MM.1S (cell line): ENCODE results near the gene SERPINB7.

Experiments used
- DNase-seq: peaks from one replicate; pipeline ENCODE4 v3.0.0-alpha.2; 2015
- H2AFZ ChIP-seq: fragments of 300-600 bp; sonication (generic); 2 replicates; pipeline ENCODE4 v1.6.0; 2016; ENCODE audit warnings: antibody characterized with exemption, low read length
- H3F3A ChIP-seq: fragments of 300-600 bp; sonication (generic); 2 replicates; pipeline ENCODE4 v1.6.1; 2016; ENCODE audit warnings: mild to moderate bottlenecking, antibody characterized with exemption, low read length, moderate library complexity, mixed read lengths; ENCODE audit not compliant: insufficient read depth
- H3K27ac ChIP-seq: fragments of 300-600 bp; sonication (generic); 2 replicates; pipeline ENCODE4 v1.5.1; 2016; ENCODE audit warnings: mild to moderate bottlenecking, low read length
- H3K27me3 ChIP-seq: fragments of 300-600 bp; sonication (generic); replicated peaks from 2 replicates; pipeline ENCODE4 v1.6.0; 2016; ENCODE audit warnings: low read length; ENCODE audit not compliant: insufficient read depth
- H3K36me3 ChIP-seq: fragments of 300-600 bp; sonication (generic); replicated peaks from 2 replicates; pipeline ENCODE4 v1.6.1; 2016; ENCODE audit warnings: mild to moderate bottlenecking, low read length, mixed read lengths; ENCODE audit not compliant: insufficient read depth
- H3K4me1 ChIP-seq: fragments of 300-600 bp; sonication (generic); 2 replicates; pipeline ENCODE4 v1.6.1; 2016; ENCODE audit warnings: low read length, mixed read lengths
- H3K4me2 ChIP-seq: fragments of 300-600 bp; sonication (generic); 2 replicates; pipeline ENCODE4 v1.6.0; 2016; ENCODE audit warnings: low read depth, low read length
- H3K4me3 ChIP-seq: fragments of 300-600 bp; sonication (generic); 2 replicates; pipeline ENCODE4 v1.5.1; 2016; ENCODE audit warnings: low read length, mixed read lengths
- H3K79me2 ChIP-seq: fragments of 300-600 bp; sonication (generic); 2 replicates; pipeline ENCODE4 v1.6.1; 2016; ENCODE audit warnings: mixed run types, low read length, mixed read lengths
- H3K9ac ChIP-seq: fragments of 300-600 bp; sonication (generic); 2 replicates; pipeline ENCODE4 v1.6.1; 2016; ENCODE audit warnings: low read length, mixed read lengths
- H3K9me2 ChIP-seq: fragments of 300-600 bp; sonication (generic); replicated peaks from 2 replicates; pipeline ENCODE4 v1.6.1; 2016; ENCODE audit warnings: mild to moderate bottlenecking, low read length, mixed read lengths; ENCODE audit not compliant: insufficient read depth
- H3K9me3 ChIP-seq: fragments of 300-600 bp; sonication (generic); replicated peaks from 2 replicates; pipeline ENCODE4 v1.6.1; 2016; ENCODE audit warnings: mild to moderate bottlenecking, low read length, mixed read lengths; ENCODE audit not compliant: insufficient read depth
- H4K20me1 ChIP-seq: fragments of 300-600 bp; sonication (generic); 2 replicates; pipeline ENCODE4 v1.6.1; 2016; ENCODE audit warnings: mild to moderate bottlenecking, low read length, moderate library complexity, mixed read lengths; ENCODE audit not compliant: insufficient read depth
- EZH2 ChIP-seq: fragments of 300-600 bp; sonication (generic); optimal IDR thresholded peaks from 2 replicates; pipeline ENCODE3; 2017; ENCODE audit warnings: low read depth, mild to moderate bottlenecking, antibody characterized with exemption, low read length, mixed read lengths
- EZH2phosphoT487 ChIP-seq: fragments of 300-600 bp; sonication (generic); IDR thresholded peaks from 2 replicates; pipeline ENCODE4 v1.6.1; 2018; ENCODE audit warnings: antibody characterized with exemption, low read length
- TF ChIP-seq, protein P1 (sequence below): fragments of 300-600 bp; sonication (generic); IDR thresholded peaks from 2 replicates; pipeline ENCODE4 v1.5.1; 2016; ENCODE audit warnings: antibody characterized with exemption, low read length, mixed read lengths

Gene SERPINB7

DNA sequence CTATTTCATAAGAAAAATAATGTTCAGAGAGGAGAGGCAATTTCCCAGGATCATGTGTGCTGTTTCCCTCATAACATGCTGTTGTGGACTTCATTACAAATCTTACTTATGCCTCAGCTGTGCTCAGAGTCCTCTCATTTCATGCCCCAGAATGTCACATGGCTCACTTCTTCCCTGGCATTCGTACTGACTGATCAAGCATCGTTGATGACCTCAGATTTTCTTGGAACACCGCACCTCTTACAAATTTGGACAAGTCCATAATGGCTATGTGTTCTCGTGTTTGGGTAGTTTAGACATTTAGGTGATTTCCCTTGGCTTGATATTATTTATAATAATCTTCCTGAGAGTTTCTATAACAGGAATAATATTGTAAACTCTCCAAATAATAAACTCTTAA, 32.9 kb downstream of the SERPINB7 start:
- Histone ChIP-seq H3K4me1 (peaks cover 2% of the 10 kb centered on the region), H2AFZ (no peak overlapping the region), H3K79me2 (no peaks in the 10 kb centered on the region), H3K27me3 (no peaks in the 10 kb centered on the region), H4K20me1 (no peaks in the 10 kb centered on the region), H3K9ac (no peak overlapping the region), H3F3A (no peaks in the 10 kb centered on the region), H3K4me2 (no peak overlapping the region), H3K4me3 (no peak overlapping the region), H3K36me3 (no peaks in the 10 kb centered on the region), H3K27ac (no peak overlapping the region), H3K9me3 (no peaks in the 10 kb centered on the region), H3K9me2 (no peaks in the 10 kb centered on the region)
- no peak for DNase-seq
- TF ChIP-seq EZH2phosphoT487 (no peak), EZH2 (no peak)
- TF ChIP-seq, protein P1, sequence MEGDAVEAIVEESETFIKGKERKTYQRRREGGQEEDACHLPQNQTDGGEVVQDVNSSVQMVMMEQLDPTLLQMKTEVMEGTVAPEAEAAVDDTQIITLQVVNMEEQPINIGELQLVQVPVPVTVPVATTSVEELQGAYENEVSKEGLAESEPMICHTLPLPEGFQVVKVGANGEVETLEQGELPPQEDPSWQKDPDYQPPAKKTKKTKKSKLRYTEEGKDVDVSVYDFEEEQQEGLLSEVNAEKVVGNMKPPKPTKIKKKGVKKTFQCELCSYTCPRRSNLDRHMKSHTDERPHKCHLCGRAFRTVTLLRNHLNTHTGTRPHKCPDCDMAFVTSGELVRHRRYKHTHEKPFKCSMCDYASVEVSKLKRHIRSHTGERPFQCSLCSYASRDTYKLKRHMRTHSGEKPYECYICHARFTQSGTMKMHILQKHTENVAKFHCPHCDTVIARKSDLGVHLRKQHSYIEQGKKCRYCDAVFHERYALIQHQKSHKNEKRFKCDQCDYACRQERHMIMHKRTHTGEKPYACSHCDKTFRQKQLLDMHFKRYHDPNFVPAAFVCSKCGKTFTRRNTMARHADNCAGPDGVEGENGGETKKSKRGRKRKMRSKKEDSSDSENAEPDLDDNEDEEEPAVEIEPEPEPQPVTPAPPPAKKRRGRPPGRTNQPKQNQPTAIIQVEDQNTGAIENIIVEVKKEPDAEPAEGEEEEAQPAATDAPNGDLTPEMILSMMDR = no peak

DNA sequence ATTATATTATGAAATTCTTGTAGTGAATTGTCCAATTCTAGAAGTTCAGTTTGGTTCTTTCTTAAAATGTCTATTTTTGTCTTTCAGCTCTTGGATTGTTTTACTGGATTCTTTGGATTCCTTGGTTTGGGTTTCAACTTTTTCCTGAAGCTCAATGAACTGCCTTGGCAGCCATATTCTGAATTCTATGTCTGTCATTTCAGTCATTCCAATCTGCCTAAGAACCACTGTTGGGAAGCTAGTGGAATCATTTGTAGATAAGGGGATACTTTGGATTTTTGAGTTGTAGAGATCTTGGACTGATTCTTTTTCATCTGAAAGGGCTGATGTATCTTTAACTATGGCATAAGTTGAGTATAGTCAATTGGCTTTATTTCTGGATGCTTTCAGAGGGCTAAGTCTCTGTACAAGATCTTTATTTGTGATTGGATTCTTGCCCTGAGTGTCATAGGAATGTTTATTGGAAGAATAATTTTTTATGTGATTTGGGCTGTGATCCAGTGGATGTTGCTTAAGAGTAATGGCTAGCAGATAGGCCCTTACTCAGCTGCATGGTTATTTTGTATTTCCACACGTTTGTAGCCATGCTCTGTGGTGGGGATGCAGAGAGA, 42.3 kb downstream of the SERPINB7 start:
- Histone ChIP-seq H3K79me2 (no peaks in the 10 kb centered on the region), H3K4me2 (no peak overlapping the region), H3K9me2 (no peaks in the 10 kb centered on the region), H3K4me1 (peaks cover 22% of the 10 kb centered on the region), H3K9me3 (no peaks in the 10 kb centered on the region), H2AFZ (no peak overlapping the region), H3K36me3 (no peaks in the 10 kb centered on the region), H3K9ac (no peak overlapping the region), H3K27me3 (no peaks in the 10 kb centered on the region), H4K20me1 (no peaks in the 10 kb centered on the region), H3F3A (no peaks in the 10 kb centered on the region), H3K4me3 (no peak overlapping the region), H3K27ac (no peak overlapping the region)
- no peak for TF ChIP-seq EZH2phosphoT487
- TF ChIP-seq EZH2 = no peak
- TF ChIP-seq, protein P1 = no peak
- no peak for DNase-seq

DNA sequence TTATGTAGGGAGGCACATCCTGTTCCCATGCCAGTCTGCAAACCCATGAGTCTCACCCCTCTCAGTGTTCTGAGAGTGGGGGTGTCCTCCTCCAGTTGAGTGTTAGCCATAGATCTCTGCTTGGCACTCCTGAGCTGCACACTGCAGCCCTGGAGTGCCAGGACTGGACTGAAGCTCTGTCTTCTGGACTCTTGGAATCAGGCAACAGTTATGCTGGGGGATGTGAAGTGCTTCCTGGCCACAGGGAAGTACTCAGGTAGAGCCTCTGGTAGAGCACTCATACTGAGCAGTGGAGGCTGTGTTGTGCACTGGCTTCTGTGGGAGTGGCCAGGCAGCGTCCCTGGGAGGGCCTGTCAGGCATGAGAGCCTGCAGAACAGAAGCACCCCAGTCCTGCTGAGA, 43.0 kb downstream of the SERPINB7 start:
- Histone ChIP-seq H3K27ac (no peak overlapping the region), H3K4me1 (peaks cover 20% of the 10 kb centered on the region), H4K20me1 (no peaks in the 10 kb centered on the region), H3F3A (no peaks in the 10 kb centered on the region), H3K27me3 (no peaks in the 10 kb centered on the region), H3K4me2 (no peak overlapping the region), H3K9me2 (no peaks in the 10 kb centered on the region), H3K79me2 (no peaks in the 10 kb centered on the region), H3K9me3 (no peaks in the 10 kb centered on the region), H2AFZ (no peak overlapping the region), H3K4me3 (no peak overlapping the region), H3K36me3 (no peaks in the 10 kb centered on the region), H3K9ac (no peak overlapping the region)
- TF ChIP-seq, protein P1 = no peak
- TF ChIP-seq EZH2 (no peak), EZH2phosphoT487 (no peak)
- no peak for DNase-seq
